Left hindlimb (tissue), 1 donor: Measurements from ENCODE around the gene CUEDC1.
"Not testable (repeated sequence)": the region's sequence is repeated elsewhere in the genome, so short reads cannot be mapped to it uniquely, and the experiment has no call there.

Source experiments
- DNase-seq: peaks from one replicate; pipeline ENCODE4 v3.0.0-alpha.2; 2018

Gene CUEDC1

GRCh38 chr17:57858838-57859237 is 96.4 kb downstream of the CUEDC1 start:
- no peak for DNase-seq

GRCh38 chr17:57856792-57857620 is 98.2 kb downstream of the CUEDC1 start:
- DNase-seq: no peak

GRCh38 chr17:57855391-57856035 is 99.7 kb downstream of the CUEDC1 start:
- DNase-seq: no peak

- no peak for DNase-seq
Measured at GRCh38 chr17:57853695-57854094, 101.5 kb downstream of the CUEDC1 start.

GRCh38 chr17:57852955-57853328 is 102.3 kb downstream of the CUEDC1 start:
- DNase-seq: no peak

- DNase-seq: no peak
Measured at GRCh38 chr17:57852092-57852954, 102.9 kb downstream of the CUEDC1 start.

GRCh38 chr17:57849874-57850754 is 105.1 kb downstream of the CUEDC1 start, which contains the start of gene MRPS23:
TSS of gene MRPS23 (minus strand) at chr17:57850044. CDS start at chr17:57850010, 34 bp downstream.
- peak; percentile 98 for DNase-seq

- no peak for DNase-seq
Measured at GRCh38 chr17:57849163-57849873, 105.9 kb downstream of the CUEDC1 start.

GRCh38 chr17:57846056-57846945 is 108.9 kb downstream of the CUEDC1 start:
- not testable (repeated sequence) for DNase-seq

- DNase-seq: no peak
Measured at GRCh38 chr17:57842280-57842679, 112.9 kb downstream of the CUEDC1 start.

- DNase-seq: no peak
Measured at GRCh38 chr17:57839571-57839923, 115.7 kb downstream of the CUEDC1 start.

- no peak for DNase-seq
Measured at GRCh38 chr17:57838857-57839570, 116.2 kb downstream of the CUEDC1 start.

- DNase-seq: no peak
Measured at GRCh38 chr17:57838453-57838852, 116.8 kb downstream of the CUEDC1 start.

GRCh38 chr17:57835333-57835900 is 119.8 kb downstream of the CUEDC1 start:
- no peak for DNase-seq

GRCh38 chr17:57834146-57834741 is 121.0 kb downstream of the CUEDC1 start:
- no peak for DNase-seq

GRCh38 chr17:57833179-57833939 is 121.9 kb downstream of the CUEDC1 start:
- peak; percentile 64 for DNase-seq

- DNase-seq: no peak
Measured at GRCh38 chr17:57832314-57833178, 122.7 kb downstream of the CUEDC1 start.
